Activated T-cell treated with anti-CD3 and anti-CD28 coated beads, Interleukin-2, amount 50 U/mL, for 4 hours (primary cell): Measurements from ENCODE around the gene AMPH. TPM values are rescaled to one million over a fixed set of nuclear protein-coding genes. Genes with fewer than 3 reads are reported as not detected.

Experiments used
- ATAC-seq, 2 donors: fragments of 200-7000 bp; cut with Tn5 transposase; one replicate each; pipeline ENCODE4 v1.10.0; 2021
- DNase-seq: peaks from one replicate; pipeline ENCODE4 v3.0.0-alpha.2; 2020
- H3K27me3 Mint-ChIP-seq: one replicate; pipeline ENCODE4 v1.8.0; 2021; ENCODE audit warnings: low read depth, mixed read lengths
- H3K36me3 Mint-ChIP-seq: one replicate; pipeline ENCODE4 v1.8.0; 2022; ENCODE audit warnings: mixed read lengths; ENCODE audit not compliant: insufficient read depth
- H3K4me1 Mint-ChIP-seq: one replicate; pipeline ENCODE4 v1.8.0; 2021; ENCODE audit warnings: low read depth, mixed read lengths
- H3K4me3 Mint-ChIP-seq: one replicate; pipeline ENCODE4 v1.8.0; 2021; ENCODE audit warnings: mild to moderate bottlenecking, moderate library complexity, mixed read lengths
- H3K9me3 Mint-ChIP-seq: one replicate; pipeline ENCODE4 v1.8.0; 2021; ENCODE audit warnings: mixed read lengths
- total RNA-seq, 3 donors: library from RNA; stranded (reverse); gene quantifications; one replicate each; pipeline ENCODE4 v1.2.1, GENCODE V29; 2021

Gene AMPH
- total RNA-seq, 3 donors from 2014 or later = 0.14 to 0.15 TPM; not detected in 1

- H3K36me3 Mint-ChIP-seq = no peaks in the 10 kb centered on the region
- H3K9me3 Mint-ChIP-seq = no peaks in the 10 kb centered on the region
- H3K27me3 Mint-ChIP-seq = peaks cover 18% of the 10 kb centered on the region
- no peak for ATAC-seq
- H3K4me3 Mint-ChIP-seq = no peak overlapping the region
- peaks cover 2% of the 10 kb centered on the region for H3K4me1 Mint-ChIP-seq
- no peak for DNase-seq
Observed at GRCh38 chr7:38656968-38657367, 25.8 kb upstream of the AMPH start.

- Mint-ChIP-seq H3K27me3 (peaks cover 17% of the 10 kb centered on the region), H3K9me3 (no peaks in the 10 kb centered on the region), H3K36me3 (no peaks in the 10 kb centered on the region), H3K4me1 (peaks cover 2% of the 10 kb centered on the region), H3K4me3 (no peak overlapping the region)
- DNase-seq (no peak), ATAC-seq (no peak)
Observed at GRCh38 chr7:38655833-38656774, 24.9 kb upstream of the AMPH start.

- no peak for DNase-seq
Observed at GRCh38 chr7:38637957-38638356, 6.8 kb upstream of the AMPH start.

GRCh38 chr7:38632411-38632810 lies 1.2 kb upstream of the AMPH start:
- DNase-seq (no peak), ATAC-seq (no peak)
- H3K27me3 Mint-ChIP-seq = peaks cover 50% of the 10 kb centered on the region
- H3K9me3 Mint-ChIP-seq = no peaks in the 10 kb centered on the region
- H3K4me3 Mint-ChIP-seq = no peak overlapping the region
- H3K4me1 Mint-ChIP-seq = peaks cover 10% of the 10 kb centered on the region
- no peaks in the 10 kb centered on the region for H3K36me3 Mint-ChIP-seq

More at GRCh38 chr7:38637957-38638356, 6.8 kb upstream of the AMPH start:
- Mint-ChIP-seq H3K9me3 (no peaks in the 10 kb centered on the region), H3K4me1 (no peaks in the 10 kb centered on the region), H3K27me3 (peaks cover 18% of the 10 kb centered on the region), H3K4me3 (no peak overlapping the region), H3K36me3 (no peaks in the 10 kb centered on the region)
- ATAC-seq = no peak

GRCh38 chr7:38629651-38630510 lies 1.3 kb downstream of the AMPH start:
- peaks cover 10% of the 10 kb centered on the region for H3K9me3 Mint-ChIP-seq

GRCh38 chr7:38628630-38629385 lies 2.4 kb downstream of the AMPH start:
- ATAC-seq = no peak
- H3K27me3 Mint-ChIP-seq = peaks cover 59% of the 10 kb centered on the region
- H3K36me3 Mint-ChIP-seq = no peaks in the 10 kb centered on the region
- DNase-seq = no peak
- peaks cover 15% of the 10 kb centered on the region for H3K9me3 Mint-ChIP-seq
- no peak overlapping the region for H3K4me3 Mint-ChIP-seq
- H3K4me1 Mint-ChIP-seq = peaks cover 10% of the 10 kb centered on the region

More at GRCh38 chr7:38629651-38630510, 1.3 kb downstream of the AMPH start:
- no peak for ATAC-seq
- Mint-ChIP-seq H3K36me3 (no peaks in the 10 kb centered on the region), H3K27me3 (peaks cover 58% of the 10 kb centered on the region), H3K4me3 (no peak overlapping the region), H3K4me1 (peaks cover 10% of the 10 kb centered on the region)
- DNase-seq = no peak

GRCh38 chr7:38625866-38626265 lies 5.3 kb downstream of the AMPH start:
- ATAC-seq (no peak), DNase-seq (no peak)
- Mint-ChIP-seq H3K4me3 (no peak overlapping the region), H3K27me3 (peaks cover 43% of the 10 kb centered on the region), H3K36me3 (no peaks in the 10 kb centered on the region), H3K4me1 (peaks cover 6% of the 10 kb centered on the region), H3K9me3 (peaks cover 19% of the 10 kb centered on the region)

- no peaks in the 10 kb centered on the region for H3K4me1 Mint-ChIP-seq
- H3K9me3 Mint-ChIP-seq = no peaks in the 10 kb centered on the region
- no peaks in the 10 kb centered on the region for H3K36me3 Mint-ChIP-seq
- DNase-seq (no peak), ATAC-seq (no peak)
- peaks cover 10% of the 10 kb centered on the region for H3K27me3 Mint-ChIP-seq
- no peak overlapping the region for H3K4me3 Mint-ChIP-seq
Observed at GRCh38 chr7:38615665-38616064, 15.5 kb downstream of the AMPH start.

GRCh38 chr7:38607466-38607865 lies 23.7 kb downstream of the AMPH start:
- H3K4me1 Mint-ChIP-seq = no peaks in the 10 kb centered on the region
- H3K4me3 Mint-ChIP-seq = no peak overlapping the region
- no peaks in the 10 kb centered on the region for H3K36me3 Mint-ChIP-seq
- no peak for ATAC-seq
- no peaks in the 10 kb centered on the region for H3K9me3 Mint-ChIP-seq
- DNase-seq = no peak
- H3K27me3 Mint-ChIP-seq = peaks cover 17% of the 10 kb centered on the region

- H3K9me3 Mint-ChIP-seq = no peaks in the 10 kb centered on the region
- peaks cover 11% of the 10 kb centered on the region for H3K27me3 Mint-ChIP-seq
- H3K4me3 Mint-ChIP-seq = no peak overlapping the region
- ATAC-seq (no peak), DNase-seq (no peak)
- H3K4me1 Mint-ChIP-seq = no peaks in the 10 kb centered on the region
- no peaks in the 10 kb centered on the region for H3K36me3 Mint-ChIP-seq
Observed at GRCh38 chr7:38600741-38601140, 30.4 kb downstream of the AMPH start.

GRCh38 chr7:38594949-38595348 lies 36.2 kb downstream of the AMPH start:
- DNase-seq = no peak
- peaks cover 6% of the 10 kb centered on the region for H3K27me3 Mint-ChIP-seq
- no peaks in the 10 kb centered on the region for H3K4me1 Mint-ChIP-seq
- H3K36me3 Mint-ChIP-seq = no peaks in the 10 kb centered on the region
- H3K9me3 Mint-ChIP-seq = peaks cover 3% of the 10 kb centered on the region
- H3K4me3 Mint-ChIP-seq = no peak overlapping the region
- no peak for ATAC-seq

- no peak for DNase-seq
- Mint-ChIP-seq H3K9me3 (peaks cover 3% of the 10 kb centered on the region), H3K4me3 (no peak overlapping the region), H3K4me1 (no peaks in the 10 kb centered on the region), H3K36me3 (no peaks in the 10 kb centered on the region), H3K27me3 (peaks cover 6% of the 10 kb centered on the region)
- no peak for ATAC-seq
Observed at GRCh38 chr7:38592737-38593288, 38.4 kb downstream of the AMPH start.

GRCh38 chr7:38585572-38586354 lies 45.4 kb downstream of the AMPH start:
- Mint-ChIP-seq H3K27me3 (peaks cover 6% of the 10 kb centered on the region), H3K4me3 (no peak overlapping the region), H3K36me3 (no peaks in the 10 kb centered on the region), H3K4me1 (no peaks in the 10 kb centered on the region), H3K9me3 (no peaks in the 10 kb centered on the region)
- DNase-seq = no peak
- ATAC-seq = no peak
